GM12873 (cell line): ENCODE measurements around the gene FGD2.

Experiments
- CTCF ChIP-seq: IDR thresholded peaks from 2 replicates; pipeline ENCODE4 v1.5.1; 2012; ENCODE audit warnings: low read depth, mild to moderate bottlenecking, moderate library complexity, low read length, control low read depth; ENCODE audit not compliant: insufficient read depth; ENCODE audit errors: missing control alignments

The FGD2 gene

GRCh38 chr6:37020381-37020780, 14.9 kb downstream of the FGD2 start:
- TF ChIP-seq CTCF = no peak

GRCh38 chr6:37020812-37021211, 15.4 kb downstream of the FGD2 start:
- no peak for TF ChIP-seq CTCF

GRCh38 chr6:37021356-37022129, 16.1 kb downstream of the FGD2 start:
- TF ChIP-seq CTCF = peak; percentile 34

- no peak for TF ChIP-seq CTCF
Measured at GRCh38 chr6:37022135-37022863, 16.8 kb downstream of the FGD2 start.

GRCh38 chr6:37024656-37025337, 19.3 kb downstream of the FGD2 start:
- no peak for TF ChIP-seq CTCF

GRCh38 chr6:37025621-37026466, 20.4 kb downstream of the FGD2 start:
- no peak for TF ChIP-seq CTCF
